ENCODE measurements around the gene TAF5L. TPM values are rescaled to one million over a fixed set of nuclear protein-coding genes. Genes with fewer than 3 reads are reported as not detected.

Gene TAF5L
- total and polyA plus RNA-seq, 10 of the 15 experiments (the other 5 are each of a cell fraction or from before 2014, with no cell fraction given) = 1.1 to 26.2 (median 19.1) TPM

DNA sequence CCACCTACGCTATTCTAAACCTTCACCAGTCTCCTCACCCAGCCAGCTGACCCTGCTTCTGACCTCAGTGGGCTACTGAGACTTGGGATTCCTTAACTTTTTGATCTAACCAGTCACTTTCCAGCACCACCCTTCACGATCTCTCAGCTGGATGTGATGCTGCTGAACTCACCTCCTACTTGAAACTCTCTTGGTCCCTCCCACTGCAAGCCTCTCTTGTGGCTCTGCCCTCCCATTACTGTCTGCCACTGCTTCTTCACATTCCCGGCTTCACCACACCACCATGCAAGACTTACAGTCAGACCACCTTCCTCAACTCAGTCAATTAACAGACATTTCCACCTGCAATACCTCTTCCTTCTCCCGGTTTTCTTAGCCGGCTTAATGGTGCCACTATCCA lies 6.3 kb downstream of the TAF5L start:
- ChIA-PET RAD21 (ENCODE audit: unreplicated experiment) (no interaction called here), POLR2A (no interaction called here), SMC1A (ENCODE audit: uncharacterized antibody, unreplicated experiment) (interaction anchor here (0.9 to 1.0 kb wide), 2 partner anchors 13 to 58 kb away, joined by 3 read pairs; no protein-coding TSS in a partner anchor), CTCF (interaction anchor here (0.6 to 1.2 kb wide), 2 partner anchors 96 to 459 kb away, joined by 3 to 5 read pairs; no protein-coding TSS in a partner anchor)
- TF ChIP-seq, protein P1, sequence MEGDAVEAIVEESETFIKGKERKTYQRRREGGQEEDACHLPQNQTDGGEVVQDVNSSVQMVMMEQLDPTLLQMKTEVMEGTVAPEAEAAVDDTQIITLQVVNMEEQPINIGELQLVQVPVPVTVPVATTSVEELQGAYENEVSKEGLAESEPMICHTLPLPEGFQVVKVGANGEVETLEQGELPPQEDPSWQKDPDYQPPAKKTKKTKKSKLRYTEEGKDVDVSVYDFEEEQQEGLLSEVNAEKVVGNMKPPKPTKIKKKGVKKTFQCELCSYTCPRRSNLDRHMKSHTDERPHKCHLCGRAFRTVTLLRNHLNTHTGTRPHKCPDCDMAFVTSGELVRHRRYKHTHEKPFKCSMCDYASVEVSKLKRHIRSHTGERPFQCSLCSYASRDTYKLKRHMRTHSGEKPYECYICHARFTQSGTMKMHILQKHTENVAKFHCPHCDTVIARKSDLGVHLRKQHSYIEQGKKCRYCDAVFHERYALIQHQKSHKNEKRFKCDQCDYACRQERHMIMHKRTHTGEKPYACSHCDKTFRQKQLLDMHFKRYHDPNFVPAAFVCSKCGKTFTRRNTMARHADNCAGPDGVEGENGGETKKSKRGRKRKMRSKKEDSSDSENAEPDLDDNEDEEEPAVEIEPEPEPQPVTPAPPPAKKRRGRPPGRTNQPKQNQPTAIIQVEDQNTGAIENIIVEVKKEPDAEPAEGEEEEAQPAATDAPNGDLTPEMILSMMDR (IDR thresholded peaks at IDR 0.05 in 2 of 3, conservative IDR thresholded peaks at IDR 0.05 in 1 of 3; ENCODE audit: control insufficient read depth in 2 of 3, extremely low read depth in 1 of 3, insufficient read depth in 1 of 3, low read depth in 3 of 3, low read length in 3 of 3) = no peak
- no peak for TF ChIP-seq STAT3 (IDR thresholded peaks at IDR 0.05; ENCODE audit: low read depth, low read length)
- TF ChIP-seq IKZF1 (conservative IDR thresholded peaks at IDR 0.05) = no peak
- TF ChIP-seq WRNIP1 (IDR thresholded peaks at IDR 0.05; ENCODE audit: borderline replicate concordance, low read depth, low read length) = no peak
- TF ChIP-seq, protein P2, sequence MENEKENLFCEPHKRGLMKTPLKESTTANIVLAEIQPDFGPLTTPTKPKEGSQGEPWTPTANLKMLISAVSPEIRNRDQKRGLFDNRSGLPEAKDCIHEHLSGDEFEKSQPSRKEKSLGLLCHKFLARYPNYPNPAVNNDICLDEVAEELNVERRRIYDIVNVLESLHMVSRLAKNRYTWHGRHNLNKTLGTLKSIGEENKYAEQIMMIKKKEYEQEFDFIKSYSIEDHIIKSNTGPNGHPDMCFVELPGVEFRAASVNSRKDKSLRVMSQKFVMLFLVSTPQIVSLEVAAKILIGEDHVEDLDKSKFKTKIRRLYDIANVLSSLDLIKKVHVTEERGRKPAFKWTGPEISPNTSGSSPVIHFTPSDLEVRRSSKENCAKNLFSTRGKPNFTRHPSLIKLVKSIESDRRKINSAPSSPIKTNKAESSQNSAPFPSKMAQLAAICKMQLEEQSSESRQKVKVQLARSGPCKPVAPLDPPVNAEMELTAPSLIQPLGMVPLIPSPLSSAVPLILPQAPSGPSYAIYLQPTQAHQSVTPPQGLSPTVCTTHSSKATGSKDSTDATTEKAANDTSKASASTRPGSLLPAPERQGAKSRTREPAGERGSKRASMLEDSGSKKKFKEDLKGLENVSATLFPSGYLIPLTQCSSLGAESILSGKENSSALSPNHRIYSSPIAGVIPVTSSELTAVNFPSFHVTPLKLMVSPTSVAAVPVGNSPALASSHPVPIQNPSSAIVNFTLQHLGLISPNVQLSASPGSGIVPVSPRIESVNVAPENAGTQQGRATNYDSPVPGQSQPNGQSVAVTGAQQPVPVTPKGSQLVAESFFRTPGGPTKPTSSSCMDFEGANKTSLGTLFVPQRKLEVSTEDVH (IDR thresholded peaks at IDR 0.05; ENCODE audit: low read depth, partially characterized antibody) = no peak
- TF ChIP-seq PML (IDR thresholded peaks at IDR 0.05; ENCODE audit: low read length) = no peak
- TF ChIP-seq SIX5 (IDR thresholded peaks at IDR 0.05; ENCODE audit: low read depth, low read length, severe bottlenecking) = no peak
- TF ChIP-seq ETV6 (conservative IDR thresholded peaks at IDR 0.05 in 1 of 2, IDR thresholded peaks at IDR 0.05 in 1 of 2; ENCODE audit: borderline replicate concordance in 1 of 2, low read depth in 1 of 2) = no peak
- H3K27ac ChIP-seq (ENCODE audit: control insufficient read depth, insufficient read depth) = no peak overlapping the region
- H3K79me2 ChIP-seq (ENCODE audit: control insufficient read depth, insufficient read depth, low read length) = peaks cover 78% of the 10 kb centered on the region
- H3K4me1 ChIP-seq (ENCODE audit: control insufficient read depth, insufficient read depth, low read length) = peaks cover 24% of the 10 kb centered on the region
- H2AFZ ChIP-seq (ENCODE audit: control insufficient read depth, low read depth, low read length) = no peak overlapping the region
- WGBS (ENCODE audit: insufficient coverage, insufficient replicate concordance, low lambda C conversion rate, missing lambda C conversion rate) = 99% methylated on average over 5 of the region's 5 CpGs
- H3K9ac ChIP-seq (ENCODE audit: control insufficient read depth, insufficient read depth, low read length) = no peak overlapping the region
- no peak overlapping the region for H3K4me3 ChIP-seq
- peaks cover 0 to 3% of the 10 kb centered on the region in 2 experiments; a peak in 1 of 4 replicates for H3K36me3 ChIP-seq (ENCODE audit: control insufficient read depth in 2 of 2, insufficient read depth in 2 of 2, low read length in 1 of 2)
- ATAC-seq (peak; percentile 39), DNase-seq (ENCODE audit: low read depth, low spot score) (no peak), FAIRE-seq (no peak)
- no peaks in the 10 kb centered on the region for H3K9me3 ChIP-seq (replicated peaks; ENCODE audit: control insufficient read depth, insufficient read depth, low read length)
- peak overlapping the region; percentile 41 for H3K4me2 ChIP-seq (ENCODE audit: control insufficient read depth, insufficient read depth)
- no TSS peak for BruUV-seq (replicated peaks)
- no peaks in the 10 kb centered on the region for H4K20me1 ChIP-seq (ENCODE audit: control insufficient read depth, insufficient read depth)
- intact Hi-C loops (cut with micrococcal nuclease; ENCODE audit: unreplicated experiment) = no loop called here
- no peaks in the 10 kb centered on the region for H3K27me3 ChIP-seq (replicated peaks in 1 of 2; ENCODE audit: control insufficient read depth in 2 of 2, insufficient read depth in 2 of 2, low read length in 1 of 2)
- in situ Hi-C loops (cut with MboI) = no loop called here

All from GM12878 (cell line).